ENCODE data around the gene MRPS18B. TPM values are rescaled to one million over a fixed set of nuclear protein-coding genes. Genes with fewer than 3 reads are reported as not detected.

MRPS18B gene
- polyA plus RNA-seq, 1 donor from 2014 or later: 77.7 TPM

DNA sequence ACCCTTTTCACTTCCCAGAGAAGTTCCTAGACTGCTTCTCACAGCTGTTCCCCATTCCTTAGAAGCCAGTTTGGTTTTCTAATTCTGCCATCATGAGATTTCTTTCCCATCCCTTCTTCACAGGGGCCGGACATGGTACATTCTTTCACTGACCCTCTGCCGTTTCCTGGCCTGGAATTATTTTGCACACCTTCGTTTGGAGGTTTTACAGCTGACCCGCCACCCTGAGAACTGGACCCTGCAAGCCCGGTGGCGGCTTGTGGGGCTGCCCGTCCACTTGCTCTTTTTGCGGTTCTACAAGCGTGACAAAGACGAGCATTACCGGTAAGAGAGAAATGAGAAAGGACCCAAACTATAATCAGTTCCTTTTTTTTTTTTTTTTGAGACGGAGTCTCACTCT is 33.5 kb downstream of the MRPS18B start:
- Histone ChIP-seq H3F3A (ENCODE audit: insufficient read depth, low read length, poor library complexity, severe bottlenecking) (no peaks in the 10 kb centered on the region), H2AFZ (ENCODE audit: low read depth, low read length) (no peak overlapping the region), H3K9me3 (ENCODE audit: low read length) (no peaks in the 10 kb centered on the region), H3K27me3 (ENCODE audit: insufficient read depth, low read depth, low read length) (no peaks in the 10 kb centered on the region), H3K36me3 (ENCODE audit: insufficient read depth, low read length) (no peaks in the 10 kb centered on the region), H3K4me2 (ENCODE audit: low read length) (no peak overlapping the region), H4K20me1 (ENCODE audit: insufficient read depth) (no peaks in the 10 kb centered on the region), H3K79me2 (replicated peaks; ENCODE audit: insufficient read depth, low read length) (peaks cover 16% of the 10 kb centered on the region), H3K4me3 (ENCODE audit: low read length) (no peak overlapping the region), H3K9ac (ENCODE audit: low read length) (no peak overlapping the region), H3K27ac (ENCODE audit: low read length) (no peak overlapping the region), H3K9me2 (ENCODE audit: insufficient read depth, low read length) (no peaks in the 10 kb centered on the region)
- no peak for TF ChIP-seq EP300 (conservative IDR thresholded peaks at IDR 0.05; ENCODE audit: poor library complexity, severe bottlenecking)
- TF ChIP-seq TAF1 (IDR thresholded peaks at IDR 0.05; ENCODE audit: low read depth): no peak
- TF ChIP-seq, protein P1, sequence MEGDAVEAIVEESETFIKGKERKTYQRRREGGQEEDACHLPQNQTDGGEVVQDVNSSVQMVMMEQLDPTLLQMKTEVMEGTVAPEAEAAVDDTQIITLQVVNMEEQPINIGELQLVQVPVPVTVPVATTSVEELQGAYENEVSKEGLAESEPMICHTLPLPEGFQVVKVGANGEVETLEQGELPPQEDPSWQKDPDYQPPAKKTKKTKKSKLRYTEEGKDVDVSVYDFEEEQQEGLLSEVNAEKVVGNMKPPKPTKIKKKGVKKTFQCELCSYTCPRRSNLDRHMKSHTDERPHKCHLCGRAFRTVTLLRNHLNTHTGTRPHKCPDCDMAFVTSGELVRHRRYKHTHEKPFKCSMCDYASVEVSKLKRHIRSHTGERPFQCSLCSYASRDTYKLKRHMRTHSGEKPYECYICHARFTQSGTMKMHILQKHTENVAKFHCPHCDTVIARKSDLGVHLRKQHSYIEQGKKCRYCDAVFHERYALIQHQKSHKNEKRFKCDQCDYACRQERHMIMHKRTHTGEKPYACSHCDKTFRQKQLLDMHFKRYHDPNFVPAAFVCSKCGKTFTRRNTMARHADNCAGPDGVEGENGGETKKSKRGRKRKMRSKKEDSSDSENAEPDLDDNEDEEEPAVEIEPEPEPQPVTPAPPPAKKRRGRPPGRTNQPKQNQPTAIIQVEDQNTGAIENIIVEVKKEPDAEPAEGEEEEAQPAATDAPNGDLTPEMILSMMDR (IDR thresholded peaks at IDR 0.05; ENCODE audit: poor library complexity, severe bottlenecking): no peak
- no peak for TF ChIP-seq MXI1 (conservative IDR thresholded peaks at IDR 0.05; ENCODE audit: poor library complexity, severe bottlenecking)
- TF ChIP-seq RAD21 (conservative IDR thresholded peaks at IDR 0.05): no peak
- no peak for TF ChIP-seq POLR2AphosphoS5 (IDR thresholded peaks at IDR 0.05)
- TF ChIP-seq EZH2 (IDR thresholded peaks at IDR 0.05; ENCODE audit: borderline replicate concordance, insufficient read depth, low read length, poor library complexity, severe bottlenecking): no peak
- TF ChIP-seq, protein P2, sequence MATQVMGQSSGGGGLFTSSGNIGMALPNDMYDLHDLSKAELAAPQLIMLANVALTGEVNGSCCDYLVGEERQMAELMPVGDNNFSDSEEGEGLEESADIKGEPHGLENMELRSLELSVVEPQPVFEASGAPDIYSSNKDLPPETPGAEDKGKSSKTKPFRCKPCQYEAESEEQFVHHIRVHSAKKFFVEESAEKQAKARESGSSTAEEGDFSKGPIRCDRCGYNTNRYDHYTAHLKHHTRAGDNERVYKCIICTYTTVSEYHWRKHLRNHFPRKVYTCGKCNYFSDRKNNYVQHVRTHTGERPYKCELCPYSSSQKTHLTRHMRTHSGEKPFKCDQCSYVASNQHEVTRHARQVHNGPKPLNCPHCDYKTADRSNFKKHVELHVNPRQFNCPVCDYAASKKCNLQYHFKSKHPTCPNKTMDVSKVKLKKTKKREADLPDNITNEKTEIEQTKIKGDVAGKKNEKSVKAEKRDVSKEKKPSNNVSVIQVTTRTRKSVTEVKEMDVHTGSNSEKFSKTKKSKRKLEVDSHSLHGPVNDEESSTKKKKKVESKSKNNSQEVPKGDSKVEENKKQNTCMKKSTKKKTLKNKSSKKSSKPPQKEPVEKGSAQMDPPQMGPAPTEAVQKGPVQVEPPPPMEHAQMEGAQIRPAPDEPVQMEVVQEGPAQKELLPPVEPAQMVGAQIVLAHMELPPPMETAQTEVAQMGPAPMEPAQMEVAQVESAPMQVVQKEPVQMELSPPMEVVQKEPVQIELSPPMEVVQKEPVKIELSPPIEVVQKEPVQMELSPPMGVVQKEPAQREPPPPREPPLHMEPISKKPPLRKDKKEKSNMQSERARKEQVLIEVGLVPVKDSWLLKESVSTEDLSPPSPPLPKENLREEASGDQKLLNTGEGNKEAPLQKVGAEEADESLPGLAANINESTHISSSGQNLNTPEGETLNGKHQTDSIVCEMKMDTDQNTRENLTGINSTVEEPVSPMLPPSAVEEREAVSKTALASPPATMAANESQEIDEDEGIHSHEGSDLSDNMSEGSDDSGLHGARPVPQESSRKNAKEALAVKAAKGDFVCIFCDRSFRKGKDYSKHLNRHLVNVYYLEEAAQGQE (IDR thresholded peaks at IDR 0.05; ENCODE audit: borderline replicate concordance): no peak
- no peak for TF ChIP-seq SMC3 (conservative IDR thresholded peaks at IDR 0.05; ENCODE audit: poor library complexity)

DNA sequence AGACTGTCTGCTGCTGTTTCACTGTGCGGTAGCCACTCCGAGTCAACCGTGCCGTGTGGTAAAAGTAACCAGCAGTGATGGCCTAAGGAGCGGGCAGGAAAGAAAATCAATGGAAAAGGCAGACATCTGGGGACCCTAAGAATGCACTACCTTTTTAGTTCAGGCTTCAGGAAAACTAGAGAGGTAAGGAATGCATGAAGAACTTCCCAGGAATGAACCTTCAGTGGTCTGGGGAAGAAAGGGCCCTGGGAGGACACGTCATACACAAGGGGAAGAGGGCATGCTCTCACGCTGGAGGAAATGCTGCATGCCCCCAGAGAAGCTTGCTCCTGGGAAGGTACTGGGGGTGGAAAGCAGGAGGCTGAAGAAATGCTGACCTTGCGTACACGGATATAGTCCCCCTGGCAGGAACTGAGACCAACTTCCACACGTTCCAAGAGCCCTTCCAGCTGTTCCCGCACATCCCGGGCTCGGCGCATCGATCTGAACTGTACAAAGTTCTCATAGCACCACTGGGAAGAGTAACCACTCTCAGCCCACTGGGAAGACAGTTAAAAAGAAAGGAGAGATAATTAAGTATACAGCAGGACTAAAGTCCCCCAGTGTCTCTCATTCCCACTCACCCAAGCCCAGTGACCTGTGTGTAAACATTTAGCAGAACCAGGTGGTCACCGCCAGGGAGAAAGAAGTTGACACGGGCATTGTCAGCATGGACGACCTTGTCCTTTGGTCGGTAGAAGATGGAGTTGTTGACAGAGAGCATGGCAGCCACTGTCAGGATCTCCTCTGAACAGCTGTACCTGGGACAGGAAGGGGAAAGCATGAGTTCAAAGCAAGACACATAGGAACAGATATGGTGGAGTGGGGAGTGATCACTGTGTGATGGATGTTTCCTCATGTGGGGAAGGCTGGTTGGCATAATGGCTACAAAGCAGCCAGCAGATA is 37.4 kb downstream of the MRPS18B start:
- Histone ChIP-seq H3F3A (ENCODE audit: insufficient read depth, low read length, poor library complexity, severe bottlenecking) (no peaks in the 10 kb centered on the region), H3K9ac (ENCODE audit: low read length) (no peak overlapping the region), H3K36me3 (ENCODE audit: insufficient read depth, low read length) (no peaks in the 10 kb centered on the region), H3K9me2 (ENCODE audit: insufficient read depth, low read length) (no peaks in the 10 kb centered on the region), H3K27me3 (ENCODE audit: insufficient read depth, low read depth, low read length) (no peaks in the 10 kb centered on the region), H3K27ac (ENCODE audit: low read length) (no peak overlapping the region), H4K20me1 (ENCODE audit: insufficient read depth) (no peaks in the 10 kb centered on the region), H3K9me3 (ENCODE audit: low read length) (no peaks in the 10 kb centered on the region), H2AFZ (ENCODE audit: low read depth, low read length) (no peak overlapping the region), H3K4me2 (ENCODE audit: low read length) (no peak overlapping the region), H3K79me2 (replicated peaks; ENCODE audit: insufficient read depth, low read length) (no peaks in the 10 kb centered on the region), H3K4me3 (ENCODE audit: low read length) (no peak overlapping the region)
- no peak for TF ChIP-seq MXI1 (conservative IDR thresholded peaks at IDR 0.05; ENCODE audit: poor library complexity, severe bottlenecking)
- TF ChIP-seq EP300 (conservative IDR thresholded peaks at IDR 0.05; ENCODE audit: poor library complexity, severe bottlenecking): no peak
